ENCODE results near the gene ARID2.
A peak's percentile ranks its signal among the peaks of the same experiment; 100 is the strongest.

The ARID2 gene

GRCh38 chr12:45785315-45785714 lies 55.8 kb downstream of the ARID2 start:
- TF ChIP-seq TCF7L2 (IDR thresholded peaks at IDR 0.05; ENCODE audit: borderline replicate concordance, low read depth, low read length) = no peak
- TF ChIP-seq ZNF707 (tag by site-specific recombination; IDR thresholded peaks at IDR 0.05) = no peak
- TF ChIP-seq ZBTB44 (tag by site-specific recombination; IDR thresholded peaks at IDR 0.05) = no peak
- no peak for TF ChIP-seq ZNF302 (tag by site-specific recombination; IDR thresholded peaks at IDR 0.05; ENCODE audit: low read depth)
- no peak overlapping the region for H3K27ac ChIP-seq (ENCODE audit: extremely low read depth, low read depth, low read length)
- ChIA-PET CTCF (no interaction called here), POLR2A (no interaction called here)
- H3K9me3 ChIP-seq (ENCODE audit: control insufficient read depth, insufficient read depth, low read depth, low read length) = no peaks in the 10 kb centered on the region
- no peak overlapping the region for H3K4me3 ChIP-seq (ENCODE audit: low read depth, low read length)
- peaks cover 6% of the 10 kb centered on the region; the same call in 1 of the 2 replicates for H3K4me1 ChIP-seq (ENCODE audit: control insufficient read depth, insufficient read depth, low read length)
- no peaks in the 10 kb centered on the region; a peak in 1 of 3 replicates for H3K36me3 ChIP-seq (ENCODE audit: control insufficient read depth in 2 of 2, insufficient read depth in 1 of 2, low read length in 2 of 2)

- ChIA-PET POLR2A (no interaction called here), CTCF (interaction anchor here (0.6 kb wide), 1 partner anchor 9 kb away, joined by 4 read pairs; no protein-coding TSS in a partner anchor)
- peaks cover 6% of the 10 kb centered on the region; the same call in 1 of the 2 replicates for H3K4me1 ChIP-seq (ENCODE audit: control insufficient read depth, insufficient read depth, low read length)
- H3K4me3 ChIP-seq (ENCODE audit: low read depth, low read length) = no peak overlapping the region
- peaks cover 0 to 2% of the 10 kb centered on the region in 2 experiments for H3K36me3 ChIP-seq (ENCODE audit: control insufficient read depth in 2 of 2, insufficient read depth in 1 of 2, low read length in 2 of 2)
- TF ChIP-seq ZNF600 (tag by site-specific recombination; IDR thresholded peaks at IDR 0.05) = peak; percentile 23; the same call in 1 of the 2 replicates
- TF ChIP-seq ZBTB6 (tag by site-specific recombination; IDR thresholded peaks at IDR 0.05) = no peak
- TF ChIP-seq ZNF501 (tag by site-specific recombination; IDR thresholded peaks at IDR 0.05) = no peak
- TF ChIP-seq PRDM6 (tag by site-specific recombination; IDR thresholded peaks at IDR 0.05) = peak; percentile 32; the same call in 1 of the 2 replicates
- no peak for TF ChIP-seq ZNF645 (tag by site-specific recombination; IDR thresholded peaks at IDR 0.05)
- no peak overlapping the region for H3K27ac ChIP-seq (ENCODE audit: extremely low read depth, low read depth, low read length)
- no peaks in the 10 kb centered on the region for H3K9me3 ChIP-seq (ENCODE audit: control insufficient read depth, insufficient read depth, low read depth, low read length)
Measured at GRCh38 chr12:45789025-45789424, 59.5 kb downstream of the ARID2 start.

GRCh38 chr12:45794422-45794821 lies 64.9 kb downstream of the ARID2 start:
- no peak overlapping the region for H3K4me3 ChIP-seq (ENCODE audit: low read depth, low read length)
- ChIA-PET CTCF (no interaction called here), POLR2A (no interaction called here)
- H3K27ac ChIP-seq (ENCODE audit: extremely low read depth, low read depth, low read length) = no peak overlapping the region
- H3K36me3 ChIP-seq (ENCODE audit: control insufficient read depth in 2 of 2, insufficient read depth in 1 of 2, low read length in 2 of 2) = peaks cover 0 to 3% of the 10 kb centered on the region in 2 experiments
- H3K9me3 ChIP-seq (ENCODE audit: control insufficient read depth, insufficient read depth, low read depth, low read length) = no peaks in the 10 kb centered on the region
- H3K4me1 ChIP-seq (ENCODE audit: control insufficient read depth, insufficient read depth, low read length) = no peaks in the 10 kb centered on the region
- TF ChIP-seq ZNF596 (tag by site-specific recombination; IDR thresholded peaks at IDR 0.05) (no peak), REST (tag by site-specific recombination; IDR thresholded peaks at IDR 0.05) (peak; percentile 85)

All from HEK293 (cell line).